Mesenteric fat pad (tissue), 1 donor: ENCODE data around the gene FLT1. TPM values are rescaled to one million over a fixed set of nuclear protein-coding genes. Genes with fewer than 3 reads are reported as not detected.

ENCODE experiments used
- DNase-seq: peaks from one replicate; pipeline ENCODE4 v3.0.0-alpha.2; 2020; ENCODE audit warnings: low spot score
- total RNA-seq: library from RNA; stranded (reverse); fragmentation: NEBNext Ultra II Directional; extraction: Animal tissue kit (Norgen Biotek cat#: 25700); gene quantifications from one replicate; pipeline ENCODE4 v1.2.1, GENCODE V29; 2021
- donor health status: DM: yes; HTN: yes; CAD: no.

FLT1 gene
- total RNA-seq, 1 donor from 2014 or later, result 65.9 TPM

DNA sequence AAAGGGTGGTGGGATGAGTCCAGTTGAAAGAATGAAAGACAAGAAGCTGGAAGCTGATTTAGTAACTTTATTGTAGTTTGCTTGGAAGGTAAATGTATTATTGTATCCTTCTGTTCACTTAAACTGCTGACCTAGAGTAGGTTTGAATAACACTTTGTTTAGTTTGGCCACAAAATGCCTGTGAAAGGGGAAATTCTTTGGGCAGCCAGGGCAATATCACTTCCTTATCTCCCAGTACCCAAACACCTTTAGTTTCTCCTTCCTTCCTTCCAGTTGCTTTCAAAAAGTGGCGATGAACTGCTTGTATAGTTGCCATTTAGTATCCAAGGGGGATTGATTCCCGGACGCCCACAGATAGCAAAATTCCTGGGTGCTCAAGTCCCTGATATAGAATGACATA is 236.5 kb downstream of the FLT1 start:
- no peak for DNase-seq

- DNase-seq, result no peak
Observed at GRCh38 chr13:28257305-28257704, 237.6 kb downstream of the FLT1 start.

GRCh38 chr13:28252547-28252946 is 242.4 kb downstream of the FLT1 start:
- no peak for DNase-seq

DNA sequence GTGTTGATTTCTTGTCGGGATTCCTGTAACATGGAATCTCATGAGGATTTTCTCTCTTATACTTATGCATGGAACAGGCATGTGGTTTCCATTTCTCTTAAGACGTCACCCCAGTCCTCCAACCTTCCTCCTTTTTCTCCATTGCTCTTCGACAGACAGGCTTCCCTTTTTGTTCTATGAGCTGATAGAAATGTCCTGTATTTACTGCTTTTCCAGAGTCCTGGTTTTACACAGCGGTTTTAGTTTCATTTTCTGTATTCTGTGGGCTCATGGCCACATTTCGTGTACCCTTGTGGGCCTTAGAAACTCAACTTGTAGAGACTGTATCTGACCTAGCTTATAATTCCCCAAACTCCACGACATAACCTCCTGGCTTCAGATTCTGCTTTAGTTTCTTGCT is 243.5 kb downstream of the FLT1 start:
- DNase-seq, result no peak

DNA sequence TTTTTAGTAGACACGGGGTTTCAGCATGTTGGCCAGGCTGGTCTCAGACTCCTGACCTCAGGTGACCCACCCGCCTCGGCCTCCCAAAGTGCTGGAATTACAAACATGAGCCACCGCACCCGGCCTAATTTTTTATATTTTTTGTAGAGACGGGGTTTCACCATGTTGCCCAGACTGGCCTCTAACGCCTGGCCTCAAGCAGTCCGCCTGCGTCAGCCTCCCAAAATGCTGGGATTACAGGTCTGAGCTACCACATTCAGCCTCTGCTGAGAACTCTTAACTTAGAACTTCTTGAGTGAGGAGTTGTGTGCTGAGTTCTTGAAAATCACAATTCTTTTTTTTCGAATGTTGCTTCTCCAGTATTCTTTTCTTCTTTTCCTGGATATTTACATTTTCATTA is 244.4 kb downstream of the FLT1 start:
- no peak for DNase-seq

Other genes starting within 250 kb of the FLT1 start
- 88.7 TPM for gene POMP, start 164.0 kb upstream of the FLT1 start, total RNA-seq
- gene SLC46A3, start 223.8 kb upstream of the FLT1 start, total RNA-seq, result 17.9 TPM